HG03460 (cell line): Measurements from ENCODE around the gene CFAP90.

Experiments used
- ATAC-seq: cut with Tn5 transposase; IDR thresholded peaks from one replicate; pipeline ENCODE4 v1.9.1; 2021; ENCODE audit not compliant: unreplicated experiment

CFAP90 gene

DNA sequence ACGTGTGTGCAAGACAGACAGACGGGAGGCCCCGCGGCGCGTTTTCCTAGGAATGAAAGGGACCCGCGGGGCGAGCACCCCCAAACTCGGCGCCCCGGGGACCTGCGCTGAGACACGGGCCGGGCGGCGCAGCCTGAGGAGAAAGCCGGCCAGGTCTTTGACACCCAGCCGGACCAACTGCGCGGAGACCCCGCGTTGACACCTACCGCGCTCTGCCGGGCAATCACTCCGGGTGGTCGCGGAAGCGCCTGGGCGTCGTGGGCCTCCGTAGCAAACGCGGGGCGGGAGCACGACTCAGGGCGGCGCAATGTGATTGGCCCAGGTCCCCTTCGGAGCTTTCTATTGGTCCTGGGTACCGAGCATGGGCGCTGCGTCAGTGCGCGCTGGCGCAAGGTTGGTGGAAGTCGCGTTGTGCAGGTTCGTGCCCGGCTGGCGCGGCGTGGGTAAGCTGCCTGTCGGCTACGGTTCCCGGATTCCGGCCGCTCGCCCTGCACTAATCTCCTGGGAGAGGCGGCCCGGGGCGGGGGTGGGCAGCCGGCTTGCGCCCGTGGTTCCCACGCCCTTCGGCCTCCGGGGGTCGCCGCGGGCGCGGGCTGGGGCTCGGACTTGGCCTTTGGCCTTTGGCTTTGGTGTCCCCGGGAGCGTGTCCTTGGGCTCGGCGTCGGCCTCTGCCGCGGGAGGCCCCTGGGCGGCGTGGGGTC is 18.0 kb upstream of the CFAP90 start, which contains the start of the genes FASTKD3 and MTRR:
Gene FASTKD3 (minus strand): TSS at position 259 of the 701 bp plus-strand sequence. CDS start 948 bp downstream, outside the sequence.
Gene MTRR (plus strand): TSS at position 376 of the 701 bp plus-strand sequence. CDS start 1,647 bp downstream, outside the sequence.
- peak; percentile 97 for ATAC-seq

DNA sequence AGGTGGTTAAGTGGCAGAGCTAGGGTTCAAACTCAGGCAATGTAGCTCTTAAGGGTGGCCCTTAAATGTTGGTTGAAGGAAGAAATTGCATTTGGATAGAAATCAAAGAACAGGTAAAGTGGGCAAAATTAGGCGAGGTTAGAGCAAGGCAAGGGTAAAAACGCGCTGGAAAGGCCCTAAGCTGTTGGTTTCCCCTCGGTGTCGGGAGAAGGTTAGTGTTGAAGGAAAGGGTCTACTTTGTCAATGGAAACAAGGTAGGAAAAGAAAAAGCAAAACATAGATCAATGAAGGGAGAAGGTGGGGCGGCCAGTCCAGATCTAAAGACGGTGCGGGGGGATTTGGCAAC is 17.5 kb upstream of the CFAP90 start:
- ATAC-seq = no peak

DNA sequence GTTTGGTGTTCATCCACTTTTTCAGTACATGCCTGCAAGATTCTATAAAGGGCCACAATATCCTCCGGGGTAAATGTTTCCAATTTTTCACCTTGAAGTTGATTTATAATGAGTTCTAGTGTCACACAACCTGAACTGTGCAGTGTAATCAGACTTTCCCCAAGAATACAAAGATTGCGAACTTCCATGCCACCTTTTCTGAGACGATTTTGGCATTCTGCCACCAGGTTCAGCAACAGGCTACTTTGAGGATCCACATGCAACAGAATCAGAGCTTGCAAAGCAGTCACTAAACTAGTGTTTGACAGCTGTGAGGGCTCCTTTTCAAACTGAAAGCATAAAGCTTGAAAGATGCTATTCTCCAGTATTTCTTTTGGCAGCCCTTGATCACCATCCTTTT is 16.3 kb upstream of the CFAP90 start:
- no peak for ATAC-seq

DNA sequence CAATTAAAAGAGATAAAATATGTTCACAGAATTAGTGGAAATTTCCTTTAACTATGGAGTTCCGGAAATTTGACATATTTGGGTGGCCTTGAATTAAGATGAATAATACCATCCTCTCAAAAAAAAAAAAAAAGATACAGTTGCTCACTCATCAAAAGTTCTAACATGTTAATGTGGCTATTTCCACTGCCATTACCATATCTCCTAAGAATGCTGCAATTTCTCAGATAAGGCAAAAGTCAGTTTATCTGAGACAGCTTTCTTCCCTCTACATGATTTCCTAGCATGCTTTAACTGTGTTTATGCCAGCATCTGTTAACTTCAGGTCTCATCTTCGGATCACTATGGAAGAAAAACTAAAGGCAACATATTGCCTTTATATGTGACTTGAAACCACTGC is 15.3 kb upstream of the CFAP90 start:
- no peak for ATAC-seq

DNA sequence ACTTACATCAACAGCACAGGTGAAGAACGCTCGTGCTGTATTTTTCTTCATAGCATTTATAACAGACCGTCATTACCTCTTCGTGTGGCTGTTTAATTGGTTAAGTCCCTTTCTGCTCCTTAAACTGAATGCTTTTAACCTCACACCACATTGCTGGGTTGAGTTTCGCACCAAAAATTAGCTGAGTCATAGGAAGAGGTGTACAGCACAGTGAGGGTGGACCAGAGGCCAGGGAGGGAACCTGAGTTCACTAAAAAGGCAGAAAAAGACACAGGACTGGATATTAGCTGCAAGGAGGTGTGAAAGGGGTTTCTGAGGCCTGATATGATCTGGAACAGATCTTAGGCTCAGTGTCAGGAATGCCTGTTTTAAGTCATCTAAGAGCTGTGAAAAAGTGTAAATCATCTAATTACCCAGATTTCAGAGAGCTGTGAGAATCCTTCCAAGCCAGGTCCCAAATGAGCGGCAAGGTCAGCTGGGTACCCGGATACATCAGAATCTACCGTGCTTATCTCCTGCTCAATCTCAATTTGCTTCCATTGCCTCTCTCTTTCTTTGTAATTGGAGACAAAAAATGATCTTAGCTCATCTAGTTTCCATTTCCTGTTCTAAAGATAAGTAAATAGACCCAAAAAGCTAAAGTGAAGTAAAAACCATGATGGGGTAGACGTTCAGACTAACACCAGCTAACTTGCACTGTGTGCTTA is 7.1 kb upstream of the CFAP90 start:
- ATAC-seq = peak; percentile 56

DNA sequence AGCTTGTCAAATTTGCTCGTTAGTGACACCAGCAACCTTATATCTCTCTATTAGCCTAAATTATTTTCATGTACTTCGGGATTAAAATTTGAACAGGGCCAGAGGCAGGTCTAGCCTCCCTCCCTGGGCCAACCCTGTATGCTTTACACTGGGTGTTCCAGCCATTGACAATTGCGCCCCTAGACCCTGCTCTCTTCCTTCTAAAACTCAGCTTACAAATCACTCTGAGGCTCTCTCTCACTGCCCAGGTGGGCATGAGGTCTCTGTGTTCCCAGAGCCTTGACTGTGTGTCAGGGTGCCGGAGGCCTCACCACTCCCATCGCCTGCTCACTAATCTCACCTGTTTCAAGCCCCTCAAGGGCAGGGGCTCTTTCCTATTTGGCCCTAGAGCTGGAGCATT is 6.4 kb upstream of the CFAP90 start:
- ATAC-seq = no peak

DNA sequence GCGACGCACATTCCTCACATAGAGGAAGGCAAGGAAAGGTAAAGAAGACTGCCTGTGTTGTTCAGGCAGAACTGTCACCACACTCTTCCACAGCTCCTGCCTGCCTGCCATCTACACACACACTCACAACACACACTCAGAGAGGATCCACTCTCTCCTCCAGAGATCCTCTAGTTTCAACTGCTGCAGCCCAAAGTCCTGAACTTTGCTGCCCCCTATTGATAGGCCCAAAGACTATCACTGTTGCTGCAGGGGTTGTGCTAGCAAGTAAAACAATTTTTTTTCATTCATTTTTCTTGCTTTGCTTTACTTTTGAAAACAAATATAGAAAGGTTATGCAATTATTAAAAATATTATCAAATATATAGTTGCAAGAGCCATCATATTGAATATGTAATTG is 5.9 kb upstream of the CFAP90 start:
- no peak for ATAC-seq

DNA sequence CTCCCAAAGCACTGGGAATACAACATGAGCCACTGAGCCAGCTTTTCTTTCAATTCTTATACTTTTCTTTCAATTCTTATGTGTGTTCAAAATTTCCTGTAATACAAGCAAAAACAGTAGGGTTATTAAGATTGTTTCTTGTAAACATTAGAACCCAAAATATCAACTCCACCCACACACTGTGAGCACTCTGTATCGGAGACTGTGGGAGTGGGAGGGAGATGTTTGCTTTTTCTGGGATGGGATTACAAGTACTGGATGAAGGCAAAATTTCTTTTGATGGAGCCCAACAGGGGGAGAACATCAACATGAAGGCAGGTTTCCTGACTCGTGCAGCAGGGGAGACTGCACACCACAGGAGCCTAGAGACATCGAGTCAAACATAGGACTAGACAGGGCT is 4.7 kb upstream of the CFAP90 start:
- ATAC-seq = no peak

DNA sequence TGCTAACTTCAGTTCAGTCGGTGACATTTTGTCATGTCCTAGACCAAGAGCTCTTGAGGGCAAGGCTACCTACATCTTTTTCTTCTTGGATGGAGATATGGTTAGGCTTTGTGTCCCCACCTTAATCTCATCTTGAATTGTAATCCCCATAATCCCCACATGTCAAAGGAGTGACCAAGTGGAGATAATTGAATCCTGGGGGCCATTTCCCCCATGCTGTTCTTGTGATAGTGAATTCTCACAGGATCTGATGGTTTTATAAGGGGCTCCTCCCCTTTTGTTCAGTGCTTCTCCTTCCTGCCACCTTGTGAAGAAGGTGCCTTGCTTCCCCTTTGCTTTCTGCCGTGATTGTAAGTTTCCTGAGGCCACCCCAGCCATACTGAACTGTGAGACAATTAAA is 2.1 kb upstream of the CFAP90 start:
- ATAC-seq = no peak

DNA sequence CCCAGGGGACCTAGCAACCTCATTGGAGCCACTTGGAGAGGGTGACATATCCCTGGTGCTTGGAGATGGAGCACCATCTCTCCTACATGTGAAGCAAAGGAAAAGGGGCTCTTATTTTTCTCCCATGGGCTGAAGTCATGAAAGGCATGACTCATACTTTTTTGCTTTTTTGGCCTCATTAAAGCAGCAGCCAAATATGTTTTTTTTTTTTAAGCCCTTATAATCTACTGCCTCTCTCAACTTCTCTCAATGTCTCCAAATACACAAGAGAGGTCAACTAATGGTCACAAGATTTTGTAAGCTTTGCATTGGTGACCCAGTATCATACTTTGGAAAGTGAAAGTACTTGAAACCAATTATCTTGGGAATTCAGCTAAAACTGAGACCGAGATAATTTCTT is 1.6 kb upstream of the CFAP90 start:
- no peak for ATAC-seq

DNA sequence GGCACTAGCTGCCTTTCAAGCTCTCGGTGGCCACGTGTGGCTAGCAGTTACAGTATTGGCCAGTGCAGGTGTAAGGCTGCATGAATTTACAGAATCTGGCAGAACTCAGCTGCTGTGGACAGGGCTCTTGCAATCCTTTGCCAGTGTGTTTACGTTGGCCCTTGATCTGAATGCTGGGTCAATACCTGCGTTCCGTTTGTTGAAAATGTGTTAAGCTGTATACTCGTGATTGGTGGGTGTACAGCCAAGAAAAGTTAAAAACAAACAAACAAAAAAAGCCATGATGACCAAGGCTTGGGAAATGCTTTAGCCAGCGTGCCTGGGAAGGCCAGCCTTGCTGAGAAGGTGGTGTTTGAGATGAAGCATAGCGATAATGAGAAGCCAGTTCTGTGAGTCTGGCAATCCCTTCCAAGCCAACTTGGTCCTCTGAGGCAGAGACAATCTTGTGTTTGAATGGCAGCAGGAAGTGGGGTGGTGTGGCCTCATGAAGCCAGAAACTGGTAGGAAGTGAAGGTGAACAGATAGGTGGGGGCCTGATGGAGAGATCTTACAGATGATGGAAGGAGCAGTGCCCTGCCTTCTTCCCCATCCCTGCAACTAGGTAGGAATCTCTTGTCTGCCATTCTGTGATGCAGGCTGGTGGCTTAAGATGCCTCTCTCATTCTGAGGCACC is 820 bp upstream of the CFAP90 start:
- ATAC-seq = no peak

DNA sequence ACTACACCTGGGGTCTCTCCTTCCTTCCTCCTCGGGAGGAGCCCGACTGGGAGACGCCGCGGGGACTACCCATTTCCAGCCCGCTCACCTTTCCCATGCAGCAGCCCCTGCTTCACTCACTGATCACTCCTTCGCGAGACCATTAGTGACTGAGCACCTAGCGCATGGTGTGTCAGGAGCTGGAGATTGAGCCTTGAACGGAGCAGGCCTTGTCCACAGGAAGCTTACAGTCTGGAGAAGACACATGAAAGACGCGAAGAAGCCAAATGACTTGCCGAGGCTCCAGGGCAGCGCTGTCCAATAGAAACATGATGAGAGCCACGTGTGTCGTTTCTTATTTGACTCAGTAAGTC is 283 bp upstream of the CFAP90 start:
- ATAC-seq = no peak

DNA sequence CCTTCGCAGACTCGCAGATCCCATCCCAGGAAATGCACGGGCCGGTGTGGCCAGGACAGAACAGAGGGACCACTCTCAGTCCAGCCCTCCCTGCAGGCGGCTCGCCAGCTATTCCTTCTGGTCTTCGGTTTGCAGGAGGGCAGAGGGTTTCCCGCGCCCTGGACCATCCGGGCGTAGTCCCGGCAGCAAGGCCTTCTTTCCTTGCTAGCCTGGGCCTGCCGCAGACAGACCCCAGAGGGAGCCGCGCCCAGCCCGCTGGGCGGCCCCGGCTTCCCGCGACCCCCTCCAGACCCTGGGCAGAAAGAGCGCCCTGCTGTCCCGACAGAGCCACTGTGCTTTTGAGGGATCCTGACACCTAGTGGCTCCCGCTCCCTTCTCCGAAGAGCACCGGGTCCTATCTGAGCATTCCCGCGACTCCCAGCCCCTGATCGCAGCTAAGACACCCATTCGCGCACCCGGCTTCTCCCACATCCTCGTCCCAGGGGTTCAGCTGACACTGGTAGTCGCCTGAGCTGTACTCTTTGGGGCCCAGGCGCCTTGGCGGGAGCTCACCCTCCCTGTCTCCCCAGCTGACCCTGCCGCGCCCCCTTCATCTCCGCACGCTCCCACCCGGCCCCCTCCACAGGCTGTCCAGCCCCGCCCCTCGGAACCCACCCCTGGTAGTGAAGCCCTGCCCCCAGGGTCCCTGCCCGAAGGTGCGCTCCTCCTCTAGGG is 1.1 kb downstream of the CFAP90 start:
- ATAC-seq = no peak

DNA sequence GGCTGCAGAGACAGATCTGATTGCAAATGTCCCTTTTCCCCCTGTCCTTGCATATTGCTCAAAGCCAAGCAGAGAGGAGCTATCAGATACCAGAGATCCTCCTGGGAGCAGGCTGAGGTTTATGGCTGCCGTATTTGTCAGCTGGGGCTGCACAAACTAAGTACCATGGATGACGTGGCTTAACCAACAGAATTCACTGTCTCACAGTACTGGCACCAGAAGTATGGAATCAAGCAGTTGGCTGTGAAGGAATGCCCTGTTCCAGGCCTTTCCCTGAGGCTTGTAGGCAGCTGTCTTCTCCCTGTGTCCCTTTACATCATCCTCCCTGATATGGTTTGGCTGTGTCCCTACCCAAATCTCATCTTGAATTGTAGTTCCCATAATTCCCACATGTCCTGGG is 2.6 kb downstream of the CFAP90 start:
- ATAC-seq = no peak

DNA sequence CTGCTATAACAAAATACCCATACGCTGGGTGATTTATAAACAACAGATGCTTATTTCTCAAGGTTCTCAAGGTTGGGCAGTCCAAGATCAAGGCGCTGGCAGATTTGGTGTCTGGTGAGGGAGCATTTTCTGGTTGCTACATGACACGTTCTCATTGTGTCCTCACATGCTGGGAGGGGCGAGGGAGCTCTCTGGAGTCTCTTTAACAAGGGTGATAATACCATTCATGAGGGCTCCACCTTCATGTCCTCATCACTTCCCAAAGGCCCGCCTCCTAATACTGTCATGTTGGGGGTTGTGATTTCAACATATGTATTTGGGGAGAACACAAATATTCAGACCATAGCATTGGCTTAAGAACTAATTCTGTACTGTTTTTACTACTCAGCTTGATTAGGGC is 4.6 kb downstream of the CFAP90 start:
- ATAC-seq = no peak

DNA sequence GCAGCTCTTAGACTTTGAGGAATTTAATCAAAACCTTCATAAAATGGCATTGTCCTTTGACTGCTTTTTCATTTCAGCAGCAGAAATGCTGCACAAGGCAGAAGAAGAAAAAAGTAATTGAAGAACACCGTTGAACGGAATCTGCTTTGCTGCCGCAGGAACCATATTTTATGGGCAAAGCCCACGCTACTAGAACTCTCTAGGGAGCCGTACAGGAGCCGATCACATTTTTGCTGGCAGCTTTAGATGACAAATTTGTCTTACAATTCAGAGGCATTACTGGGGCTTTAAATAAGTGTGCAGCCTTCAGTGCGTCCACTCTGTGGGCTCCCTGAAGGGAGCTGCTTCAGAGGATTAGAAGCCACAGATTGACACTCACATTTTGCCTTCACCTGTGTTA is 5.4 kb downstream of the CFAP90 start:
- ATAC-seq = no peak

DNA sequence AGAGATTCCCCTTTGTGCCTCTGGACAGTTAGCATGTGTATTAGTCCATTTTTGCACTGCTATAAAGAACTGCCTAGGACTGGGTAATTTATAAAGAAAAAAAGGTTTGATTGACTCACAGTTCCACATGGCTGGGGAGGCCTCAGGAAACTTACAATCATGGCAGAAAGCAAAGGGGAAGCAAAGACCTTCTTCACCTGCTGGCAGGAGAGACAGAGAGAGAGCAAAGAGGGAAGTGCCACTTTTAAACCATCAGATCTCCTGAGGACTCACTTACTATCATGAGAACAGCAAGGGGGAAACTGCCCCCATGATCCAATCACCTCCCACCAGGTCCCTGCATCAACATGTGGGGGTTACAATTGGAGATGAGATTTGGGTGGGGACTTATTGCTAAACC is 6.0 kb downstream of the CFAP90 start:
- no peak for ATAC-seq

DNA sequence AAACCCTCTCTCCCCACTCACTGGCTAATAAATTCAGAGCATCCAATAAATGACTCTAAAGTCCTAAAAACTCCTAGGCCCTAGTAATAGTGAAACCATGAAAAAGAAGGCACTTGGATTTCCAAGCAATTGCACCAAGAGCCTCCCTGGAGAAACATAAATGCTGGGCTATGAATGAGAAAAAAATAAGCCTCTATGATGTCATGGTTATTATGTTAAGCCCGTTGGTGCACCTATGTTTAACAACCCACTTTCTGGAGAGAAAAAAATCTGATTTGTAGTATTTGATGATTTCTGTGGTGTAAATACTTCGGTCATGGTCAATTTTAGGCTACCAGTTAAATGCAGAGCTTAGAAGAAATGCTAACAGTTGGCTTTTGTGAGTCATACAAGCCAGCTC is 8.4 kb downstream of the CFAP90 start:
- no peak for ATAC-seq

DNA sequence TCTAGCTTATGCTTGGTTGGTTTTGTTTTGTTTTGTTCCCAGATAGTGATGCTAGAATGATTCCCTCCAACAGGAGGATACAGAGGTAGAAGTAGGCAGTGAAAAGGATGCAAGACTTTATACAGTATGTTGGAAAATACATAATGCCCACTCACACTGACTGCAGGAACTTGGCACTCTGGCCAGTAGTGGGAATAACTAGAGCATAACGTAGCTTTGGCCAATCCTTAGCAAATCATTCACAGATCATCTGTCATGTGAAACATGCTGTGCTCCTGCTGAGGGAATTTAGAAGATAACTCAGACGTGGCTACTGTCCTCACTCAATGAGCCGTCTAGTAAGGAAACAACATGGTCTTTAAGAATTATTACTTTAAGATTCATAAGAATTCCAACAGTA is 13.5 kb downstream of the CFAP90 start:
- ATAC-seq = no peak

DNA sequence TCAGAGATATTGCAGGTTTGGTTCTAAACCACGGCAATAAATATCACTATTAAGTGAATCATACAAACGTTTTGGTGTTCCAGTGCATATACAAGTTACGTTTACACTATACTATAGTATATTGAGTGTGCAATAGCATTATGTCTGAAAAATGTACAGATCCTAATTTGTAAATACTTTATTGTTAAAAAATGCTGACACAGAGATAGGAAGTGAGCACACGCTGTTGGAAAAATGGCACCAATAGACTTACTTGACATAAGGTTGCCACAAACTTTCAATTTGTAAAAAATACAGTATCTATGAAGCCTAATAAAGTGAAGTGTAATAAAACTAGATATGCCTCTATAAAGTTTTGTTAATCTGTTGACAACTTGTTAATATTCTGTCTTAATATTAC is 16.0 kb downstream of the CFAP90 start:
- no peak for ATAC-seq

DNA sequence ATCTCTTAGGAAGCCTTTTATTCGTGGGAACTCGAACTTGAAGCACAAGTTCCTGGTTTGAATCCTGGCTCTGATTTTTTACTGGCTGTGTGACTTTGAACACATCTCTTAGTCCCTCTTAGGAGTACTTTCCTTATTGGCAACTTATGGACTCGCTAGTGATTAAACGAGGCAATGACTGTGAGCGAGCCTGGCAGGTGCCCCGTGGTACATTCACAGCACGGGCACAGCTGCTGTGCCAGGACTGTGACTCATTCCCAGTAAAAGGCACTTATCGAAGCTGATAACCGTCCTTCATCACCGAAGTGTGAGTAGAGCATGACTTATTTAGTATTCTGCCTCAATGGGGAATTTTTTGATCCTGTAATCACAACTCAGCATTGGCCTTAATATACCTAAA is 22.7 kb downstream of the CFAP90 start:
- no peak for ATAC-seq

DNA sequence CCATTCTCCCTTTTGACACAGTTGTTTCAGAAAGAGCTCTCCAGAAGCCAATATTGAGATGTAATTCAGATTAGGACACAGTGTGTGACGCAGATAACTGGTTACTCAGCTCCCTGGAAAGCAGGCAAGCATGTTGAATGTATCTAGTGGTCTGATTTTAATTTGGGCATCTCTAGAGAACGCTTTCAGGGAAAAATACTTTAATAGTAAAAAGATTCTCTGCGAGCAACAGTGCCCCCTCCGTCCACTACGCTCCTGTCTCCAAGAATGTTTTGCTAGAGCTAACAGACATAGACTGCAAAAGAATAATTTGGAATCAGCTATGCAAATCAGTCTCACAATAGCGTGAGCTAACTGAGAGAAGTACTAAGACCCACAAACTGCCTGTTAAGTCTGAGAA is 23.3 kb downstream of the CFAP90 start:
- no peak for ATAC-seq
